A673 (cell line): ENCODE data around the gene PTPA.

Experiments used
- EZH2 ChIP-seq: fragments of 200-600 bp; sonication (generic); IDR thresholded peaks from 2 replicates; pipeline ENCODE4 v1.6.1; 2017; ENCODE audit warnings: borderline replicate concordance, low read depth, mild to moderate bottlenecking, mixed read lengths, antibody characterized with exemption, low read length; ENCODE audit not compliant: poor library complexity, severe bottlenecking
- TF ChIP-seq, protein P1 (sequence below): fragments of 300-800, 200-600 bp; sonication (generic); conservative IDR thresholded peaks from 2 replicates; pipeline ENCODE4 v1.5.1; 2017; ENCODE audit warnings: low read depth, mild to moderate bottlenecking, antibody characterized with exemption, low read length, moderate library complexity, mixed read lengths

DNA sequence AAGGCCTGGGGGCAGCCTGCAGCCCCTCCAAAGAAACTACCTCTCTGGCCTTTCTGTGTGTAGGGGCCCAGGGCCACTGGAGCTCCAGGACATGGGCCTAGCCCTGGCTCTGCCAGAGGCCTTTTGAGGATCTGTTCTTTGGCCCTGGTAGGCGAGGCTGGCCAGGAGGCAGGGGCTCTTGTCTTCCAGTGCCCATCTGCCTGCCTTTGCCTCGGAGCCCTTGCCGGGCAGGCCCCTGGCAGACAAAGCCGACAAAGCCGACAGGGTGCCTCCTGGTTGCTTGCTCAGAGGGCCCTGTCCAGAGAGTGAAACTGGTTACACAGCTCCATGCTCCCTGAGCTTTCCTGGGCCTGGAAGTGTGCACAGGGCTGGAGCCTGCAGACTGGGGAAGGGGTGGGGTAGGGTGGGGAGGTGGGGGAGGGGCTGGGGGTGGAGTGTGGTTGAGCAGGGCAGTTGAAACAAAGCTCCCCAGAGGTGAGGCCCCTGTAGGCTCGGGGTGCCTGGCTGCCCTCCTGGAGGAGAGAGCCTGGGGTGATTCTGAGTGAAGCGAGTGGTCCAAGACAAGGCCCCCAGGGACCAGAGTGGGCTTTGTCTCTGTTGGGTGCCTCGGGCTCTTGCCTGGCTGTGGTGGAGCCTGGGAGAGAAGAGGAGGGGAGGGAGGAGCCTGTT is 29.3 kb downstream of the PTPA start:
- TF ChIP-seq, protein P1, sequence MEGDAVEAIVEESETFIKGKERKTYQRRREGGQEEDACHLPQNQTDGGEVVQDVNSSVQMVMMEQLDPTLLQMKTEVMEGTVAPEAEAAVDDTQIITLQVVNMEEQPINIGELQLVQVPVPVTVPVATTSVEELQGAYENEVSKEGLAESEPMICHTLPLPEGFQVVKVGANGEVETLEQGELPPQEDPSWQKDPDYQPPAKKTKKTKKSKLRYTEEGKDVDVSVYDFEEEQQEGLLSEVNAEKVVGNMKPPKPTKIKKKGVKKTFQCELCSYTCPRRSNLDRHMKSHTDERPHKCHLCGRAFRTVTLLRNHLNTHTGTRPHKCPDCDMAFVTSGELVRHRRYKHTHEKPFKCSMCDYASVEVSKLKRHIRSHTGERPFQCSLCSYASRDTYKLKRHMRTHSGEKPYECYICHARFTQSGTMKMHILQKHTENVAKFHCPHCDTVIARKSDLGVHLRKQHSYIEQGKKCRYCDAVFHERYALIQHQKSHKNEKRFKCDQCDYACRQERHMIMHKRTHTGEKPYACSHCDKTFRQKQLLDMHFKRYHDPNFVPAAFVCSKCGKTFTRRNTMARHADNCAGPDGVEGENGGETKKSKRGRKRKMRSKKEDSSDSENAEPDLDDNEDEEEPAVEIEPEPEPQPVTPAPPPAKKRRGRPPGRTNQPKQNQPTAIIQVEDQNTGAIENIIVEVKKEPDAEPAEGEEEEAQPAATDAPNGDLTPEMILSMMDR, result no peak
- no peak for TF ChIP-seq EZH2
